SU-DHL-6 (cell line): ENCODE results near the gene ORM2.

Source experiments
- CTCF ChIP-seq: fragments of 200-600 bp; sonication (generic); IDR thresholded peaks from one replicate; pipeline ENCODE4 v1.5.1; 2017; ENCODE audit warnings: antibody characterized with exemption, mild to moderate bottlenecking, low read length, moderate library complexity; ENCODE audit not compliant: insufficient read depth, poor library complexity, severe bottlenecking
- EZH2phosphoT487 ChIP-seq: fragments of 200-600 bp; sonication (generic), shearing (Covaris generic); conservative IDR thresholded peaks from 2 replicates; pipeline ENCODE4 v1.6.1; 2018; ENCODE audit warnings: mild to moderate bottlenecking, antibody characterized with exemption, low read length, moderate library complexity, mixed read lengths

- TF ChIP-seq CTCF: no peak
- no peak for TF ChIP-seq EZH2phosphoT487
Measured at GRCh38 chr9:114346146-114346545, 16.5 kb downstream of the ORM2 start.
